Ishikawa (cell line): ENCODE data around the gene ANTXR1.

Source experiments
- CEBPB ChIP-seq: IDR thresholded peaks from 2 replicates; pipeline ENCODE4 v1.6.1; 2012
- CREB1 ChIP-seq: IDR thresholded peaks from 2 replicates; pipeline ENCODE4 v1.6.1; 2012; ENCODE audit warnings: low read depth
- EGR1 ChIP-seq: IDR thresholded peaks from 2 replicates; pipeline ENCODE4 v1.6.1; 2012
- EP300 ChIP-seq: IDR thresholded peaks from 2 replicates; pipeline ENCODE4 v1.6.1; 2012; ENCODE audit warnings: borderline replicate concordance
- FOXM1 ChIP-seq: IDR thresholded peaks from 2 replicates; pipeline ENCODE4 v1.6.1; 2012; ENCODE audit warnings: low read depth, borderline replicate concordance
- MAX ChIP-seq: IDR thresholded peaks from 2 replicates; pipeline ENCODE4 v1.6.1; 2012
- NFIC ChIP-seq: IDR thresholded peaks from 2 replicates; pipeline ENCODE4 v1.6.1; 2012
- RAD21 ChIP-seq: IDR thresholded peaks from 2 replicates; pipeline ENCODE4 v1.6.1; 2012; ENCODE audit warnings: low read depth
- REST ChIP-seq: IDR thresholded peaks from 2 replicates; pipeline ENCODE4 v1.6.1; 2012; ENCODE audit warnings: low read depth, mild to moderate bottlenecking
- TAF1 ChIP-seq: IDR thresholded peaks from 2 replicates; pipeline ENCODE4 v1.6.1; 2012; ENCODE audit warnings: low read depth, mild to moderate bottlenecking
- TCF12 ChIP-seq: IDR thresholded peaks from 2 replicates; pipeline ENCODE4 v1.6.1; 2012; ENCODE audit warnings: low read depth
- TEAD4 ChIP-seq: IDR thresholded peaks from 2 replicates; pipeline ENCODE4 v1.6.1; 2012
- USF1 ChIP-seq: IDR thresholded peaks from 2 replicates; pipeline ENCODE4 v1.6.1; 2012
- YY1 ChIP-seq: IDR thresholded peaks from 2 replicates; pipeline ENCODE4 v1.6.1; 2012; ENCODE audit warnings: low read depth
- ZBTB7A ChIP-seq: IDR thresholded peaks from 2 replicates; pipeline ENCODE4 v1.6.1; 2012; ENCODE audit warnings: low read depth

Gene ANTXR1

GRCh38 chr2:69212238-69213028 is 199.5 kb downstream of the ANTXR1 start:
- TF ChIP-seq EP300 (no peak), REST (no peak), TAF1 (no peak), NFIC (peak; percentile 39; the same call in 1 of the 2 replicates)

GRCh38 chr2:69213201-69213600 is 200.2 kb downstream of the ANTXR1 start:
- TF ChIP-seq CEBPB (no peak), FOXM1 (no peak), TCF12 (no peak), EGR1 (no peak), CREB1 (no peak), TEAD4 (no peak), EP300 (no peak), USF1 (no peak), RAD21 (no peak), YY1 (no peak), REST (no peak), NFIC (no peak)

GRCh38 chr2:69213782-69214181 is 200.8 kb downstream of the ANTXR1 start:
- TF ChIP-seq YY1 = no peak
- no peak for TF ChIP-seq USF1
- no peak for TF ChIP-seq TCF12
- no peak for TF ChIP-seq CEBPB
- no peak for TF ChIP-seq MAX
- no peak for TF ChIP-seq TEAD4

GRCh38 chr2:69214898-69215297 is 201.9 kb downstream of the ANTXR1 start:
- TF ChIP-seq NFIC = no peak
- no peak for TF ChIP-seq TEAD4
- TF ChIP-seq TAF1 = no peak
- TF ChIP-seq USF1 = no peak
- TF ChIP-seq FOXM1 = no peak
- TF ChIP-seq EP300 = no peak
- TF ChIP-seq ZBTB7A = no peak
- TF ChIP-seq CEBPB = no peak
- no peak for TF ChIP-seq EGR1
- TF ChIP-seq RAD21 = no peak
- TF ChIP-seq CREB1 = no peak
- no peak for TF ChIP-seq REST
- TF ChIP-seq YY1 = no peak
- no peak for TF ChIP-seq MAX
- TF ChIP-seq TCF12 = no peak
